Stimulated activated CD8-positive, alpha-beta memory T cell treated with anti-CD3 and anti-CD28 coated beads, Interleukin-4, amount 100 ng/mL, for 48 hours (primary cell): Measurements from ENCODE around the gene RFTN1.

ENCODE experiments used
- DNase-seq: peaks from one replicate; pipeline ENCODE4 v3.0.0-alpha.2; 2020

Gene RFTN1

GRCh38 chr3:16346413-16347081 lies 167.0 kb downstream of the RFTN1 start:
- no peak for DNase-seq

DNA sequence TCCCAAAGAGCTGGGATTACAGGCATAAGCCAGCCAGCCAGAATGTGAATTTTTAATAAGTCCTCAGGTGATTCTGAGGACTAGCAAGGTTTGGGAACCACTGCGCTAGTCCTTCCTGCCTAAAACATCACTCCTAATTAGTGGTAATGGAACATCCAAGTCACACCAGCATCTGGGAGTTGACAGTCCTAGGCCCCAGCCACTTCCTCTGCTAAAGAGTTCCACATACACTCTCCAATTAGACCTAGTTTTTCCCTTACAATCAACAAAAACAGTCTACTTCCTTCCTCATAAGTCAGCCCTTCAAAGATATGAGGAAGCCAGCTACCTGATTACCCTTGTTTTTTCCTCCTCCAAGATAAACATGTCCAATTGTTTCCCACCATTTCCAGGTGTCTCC lies 170.4 kb downstream of the RFTN1 start:
- no peak for DNase-seq

- no peak for DNase-seq
Observed at GRCh38 chr3:16338999-16339398, 174.5 kb downstream of the RFTN1 start.

DNA sequence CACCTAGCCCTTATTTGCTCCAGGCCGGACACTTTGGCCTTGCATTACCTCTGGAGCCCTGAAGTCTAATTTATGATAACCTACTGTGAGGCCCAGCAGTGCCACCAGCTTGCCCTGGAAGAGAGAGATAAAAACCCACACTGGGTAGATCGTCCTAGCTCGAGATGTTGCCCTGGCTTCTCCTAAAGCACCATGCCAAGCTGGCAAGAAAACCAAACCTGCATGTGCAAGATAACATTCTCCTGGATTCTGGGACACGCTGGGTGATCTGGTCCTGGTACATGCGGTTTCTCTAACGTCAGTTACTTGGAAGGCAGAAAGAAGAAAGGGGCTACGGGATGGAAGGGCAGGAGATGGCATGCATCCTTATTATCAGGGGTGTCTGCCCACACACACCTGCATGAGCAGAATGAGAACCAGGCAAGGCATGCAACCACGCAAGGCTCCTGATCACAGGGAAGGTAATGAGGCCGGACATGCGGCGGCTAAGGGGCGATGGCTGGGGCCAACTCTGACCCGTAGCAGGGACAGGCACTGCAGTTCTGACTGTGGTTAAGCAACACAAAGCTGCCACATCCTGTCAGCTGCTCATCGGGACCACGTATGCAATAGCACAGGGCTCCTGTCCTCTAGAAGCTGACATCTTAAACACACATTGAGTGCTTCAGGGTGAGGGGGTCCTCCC lies 175.5 kb downstream of the RFTN1 start:
- DNase-seq: peak; percentile 61

- no peak for DNase-seq
Observed at GRCh38 chr3:16336825-16337224, 176.7 kb downstream of the RFTN1 start.

DNA sequence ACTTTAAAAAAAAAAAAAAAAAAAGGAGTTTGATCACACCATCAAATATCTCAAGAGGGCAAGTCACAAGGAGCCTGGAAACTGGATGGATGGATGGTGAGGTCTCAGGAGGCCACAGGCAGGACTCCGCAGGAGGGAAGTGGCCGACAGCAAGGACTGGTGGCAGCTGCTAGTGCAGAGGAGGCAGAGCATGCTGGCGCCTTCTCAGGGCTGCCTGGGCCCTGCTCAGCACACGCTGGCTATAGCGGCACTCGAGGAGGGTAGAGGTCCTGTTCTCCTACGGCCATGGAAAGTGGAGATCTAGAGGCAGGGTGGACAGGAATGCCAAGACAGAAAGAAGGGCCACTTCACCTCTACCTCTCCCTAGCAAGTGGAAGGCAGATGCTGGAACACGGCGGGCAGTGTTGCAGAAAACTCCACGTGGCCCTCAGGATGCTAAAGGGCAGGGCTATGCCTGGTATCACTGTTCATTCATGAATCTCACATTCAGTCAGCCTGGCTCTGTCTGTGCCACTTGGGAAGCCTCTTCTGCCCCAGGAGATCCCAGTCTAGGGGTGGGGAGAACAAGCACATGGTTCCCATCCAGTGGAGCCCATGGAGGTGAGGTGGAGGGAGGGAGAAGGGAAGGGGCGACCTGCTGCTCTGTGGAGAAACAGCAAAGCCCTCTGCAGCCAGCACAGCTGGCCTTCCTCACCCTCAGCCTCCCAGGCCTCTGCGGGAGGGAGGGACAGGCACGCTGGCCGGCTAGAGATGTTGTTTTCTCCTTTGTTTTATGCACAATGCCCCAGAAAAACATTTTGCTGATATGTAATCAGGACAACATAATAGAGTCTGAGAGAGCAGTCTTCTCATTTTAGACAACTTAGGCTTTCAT lies 177.5 kb downstream of the RFTN1 start:
- DNase-seq: no peak

GRCh38 chr3:16335333-16335732 lies 178.2 kb downstream of the RFTN1 start:
- DNase-seq: no peak

DNA sequence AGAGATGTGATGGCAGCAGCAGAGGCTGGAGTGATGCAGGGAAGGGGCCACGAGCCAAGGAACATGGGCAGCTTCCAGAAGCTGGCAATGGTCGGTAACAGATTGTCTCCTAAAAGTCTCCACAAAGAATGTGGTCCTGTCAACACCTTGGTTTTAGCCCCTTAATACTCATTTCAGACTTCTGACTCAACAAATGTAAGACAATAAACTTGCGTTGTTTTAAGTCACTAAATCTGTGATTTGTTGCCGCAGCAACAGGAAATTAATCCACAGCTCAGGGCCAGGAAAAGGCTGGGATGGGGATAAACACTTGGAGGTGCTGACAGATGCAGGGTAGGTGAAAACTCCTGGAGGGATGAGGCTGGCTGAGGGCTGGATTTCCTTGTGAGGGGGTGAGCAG lies 178.6 kb downstream of the RFTN1 start:
- DNase-seq: no peak

GRCh38 chr3:16332904-16333426 lies 180.5 kb downstream of the RFTN1 start:
- no peak for DNase-seq

GRCh38 chr3:16331319-16331883 lies 182.1 kb downstream of the RFTN1 start:
- no peak for DNase-seq

GRCh38 chr3:16330351-16330750 lies 183.1 kb downstream of the RFTN1 start:
- DNase-seq: no peak

- no peak for DNase-seq
Observed at GRCh38 chr3:16329826-16330129, 183.7 kb downstream of the RFTN1 start.

GRCh38 chr3:16329036-16329825 lies 184.3 kb downstream of the RFTN1 start:
- DNase-seq: no peak

- no peak for DNase-seq
Observed at GRCh38 chr3:16328124-16328523, 185.4 kb downstream of the RFTN1 start.

DNA sequence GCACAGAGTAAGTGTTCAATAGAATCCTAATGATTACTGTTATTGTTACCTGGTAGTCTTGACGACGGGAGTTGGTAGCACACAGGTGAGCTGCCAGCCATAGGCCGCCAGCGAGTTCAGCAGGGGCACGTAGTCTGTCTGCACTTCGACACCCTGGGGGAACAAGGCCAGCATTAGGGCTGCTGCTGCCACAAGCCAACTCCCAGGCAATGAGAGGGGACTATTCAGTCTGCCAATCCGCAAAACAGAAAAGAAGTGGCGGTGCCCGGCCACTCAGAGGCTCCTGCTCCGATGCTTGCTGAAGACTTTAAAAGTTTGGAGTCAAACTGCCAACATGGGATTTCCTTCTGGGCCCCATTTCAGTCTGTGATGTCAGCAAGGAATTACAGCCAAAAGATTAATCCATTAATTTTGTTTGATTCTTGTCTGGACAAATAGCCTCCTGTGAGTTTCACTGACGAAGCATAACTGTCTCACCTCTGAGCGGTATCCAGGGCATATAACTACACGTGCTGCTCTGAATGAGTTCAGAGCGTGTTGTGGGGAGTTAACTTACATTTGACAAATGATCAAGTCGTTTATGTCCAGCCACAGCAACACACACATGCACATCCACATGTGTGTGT lies 186.7 kb downstream of the RFTN1 start:
- DNase-seq: no peak

- no peak for DNase-seq
Observed at GRCh38 chr3:16325850-16326249, 187.6 kb downstream of the RFTN1 start.

DNA sequence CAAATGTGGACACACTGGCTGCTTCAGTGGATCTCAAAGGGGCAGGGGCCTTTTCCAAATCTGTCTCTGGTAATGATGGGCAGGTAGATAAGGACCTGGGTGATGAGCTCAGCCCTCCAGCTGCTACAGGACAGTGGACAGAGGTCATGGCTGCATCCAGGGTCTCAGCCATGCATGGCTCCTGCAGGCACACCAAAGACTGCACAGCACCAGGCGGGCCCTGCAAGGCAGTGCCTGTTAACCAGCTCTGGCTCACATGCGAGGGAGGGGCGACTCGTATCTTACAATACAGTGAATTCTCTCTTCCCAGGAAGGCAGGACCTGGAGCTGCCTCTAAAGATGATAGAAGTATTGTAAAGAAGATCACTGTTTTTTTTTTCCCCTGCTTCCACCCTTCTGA lies 189.8 kb downstream of the RFTN1 start:
- no peak for DNase-seq

- no peak for DNase-seq
Observed at GRCh38 chr3:16322189-16322588, 191.3 kb downstream of the RFTN1 start.

- no peak for DNase-seq
Observed at GRCh38 chr3:16320711-16321110, 192.8 kb downstream of the RFTN1 start.

DNA sequence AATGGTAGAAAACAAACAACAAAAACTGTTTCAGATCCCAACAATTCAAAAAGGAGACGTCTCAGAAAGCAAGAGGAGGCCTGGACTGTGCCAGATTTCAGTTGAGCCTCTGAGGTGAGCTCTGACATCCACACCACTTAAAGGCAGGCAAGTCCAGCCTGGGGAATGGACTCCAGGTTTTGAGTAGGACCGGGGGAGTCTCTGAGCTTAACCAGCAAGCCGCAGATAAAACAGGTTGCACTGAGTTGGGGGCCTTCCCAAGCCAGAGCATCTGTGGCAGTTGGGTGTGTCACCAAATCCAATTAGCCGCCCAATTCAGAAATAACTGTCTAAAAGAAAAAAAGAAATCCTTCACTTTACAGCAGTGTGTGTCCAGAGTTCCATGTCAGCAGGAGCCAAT lies 193.8 kb downstream of the RFTN1 start:
- no peak for DNase-seq

DNA sequence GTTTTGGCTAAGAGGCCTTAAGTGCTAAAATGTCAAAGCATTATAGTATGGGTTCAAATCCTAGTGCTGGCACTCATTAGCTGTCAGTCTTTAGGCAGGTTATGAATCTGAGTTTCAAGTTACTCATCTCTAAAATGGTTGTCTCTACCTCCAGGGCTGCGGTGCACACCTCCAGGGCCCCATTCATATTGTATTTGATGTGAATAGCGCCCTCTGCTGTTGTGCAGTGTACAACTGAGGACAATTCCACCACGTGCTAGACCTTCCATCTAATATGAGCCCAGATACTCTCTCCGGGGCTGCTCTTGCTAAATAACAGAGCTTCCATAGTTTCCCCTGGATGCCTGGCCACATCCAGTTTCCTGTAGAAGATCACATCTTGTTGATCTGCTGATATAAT lies 194.2 kb downstream of the RFTN1 start:
- peak; percentile 86 for DNase-seq

DNA sequence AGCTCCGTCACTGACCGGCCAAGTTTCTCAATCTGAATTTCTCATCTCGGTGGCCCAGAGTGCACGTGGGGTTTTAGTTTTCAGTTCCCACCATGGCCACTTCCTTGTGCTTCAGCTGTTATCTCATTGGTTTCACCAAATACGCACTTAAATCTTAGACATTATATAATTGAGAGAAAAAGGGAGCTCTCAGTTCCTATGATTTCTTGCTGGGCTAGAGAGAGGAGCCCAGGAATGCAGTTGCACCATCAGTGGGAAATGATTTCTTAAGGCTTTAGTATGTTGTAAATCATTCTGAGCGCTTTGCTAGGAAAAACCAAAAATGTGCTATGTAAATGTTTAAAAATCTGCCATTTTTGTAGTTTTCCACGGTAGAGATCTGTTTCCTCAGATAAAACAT lies 195.3 kb downstream of the RFTN1 start:
- no peak for DNase-seq
